Smooth muscle cell (in vitro differentiated cells): ENCODE data around the gene JPH4. TPM values are rescaled to one million over a fixed set of nuclear protein-coding genes. Genes with fewer than 3 reads are reported as not detected.
"Not testable (repeated sequence)": the region's sequence is repeated elsewhere in the genome, so short reads cannot be mapped to it uniquely, and the experiment has no call there.

Source experiments
- DNase-seq: peaks from one replicate; lab custom pipeline; 2025; ENCODE audit not compliant: unreplicated experiment; lab: John Stamatoyannopoulos, UW
- H2AFZ ChIP-seq: fragments of 200-600 bp; sonication (generic); 2 replicates; pipeline ENCODE4 v1.6.0; 2016; ENCODE audit warnings: antibody characterized with exemption, low read depth, mild to moderate bottlenecking
- H3F3A ChIP-seq: fragments of 200-600 bp; sonication (generic); 2 replicates; pipeline ENCODE4 v1.6.0; 2017; ENCODE audit warnings: antibody characterized with exemption, low read depth
- H3K27ac ChIP-seq: fragments of 200-600 bp; sonication (generic); 2 replicates; pipeline ENCODE4 v1.5.1; 2016; ENCODE audit warnings: low read depth, mild to moderate bottlenecking
- H3K27me3 ChIP-seq: fragments of 200-600 bp; sonication (generic); 2 replicates; pipeline ENCODE4 v1.6.1; 2016; ENCODE audit warnings: low read depth, mild to moderate bottlenecking
- H3K36me3 ChIP-seq: fragments of 200-600 bp; sonication (generic); 2 replicates; pipeline ENCODE4 v1.5.1; 2016; ENCODE audit warnings: low read depth
- H3K4me1 ChIP-seq: fragments of 200-600 bp; sonication (generic); 2 replicates; pipeline ENCODE4 v1.5.1; 2016; ENCODE audit warnings: low read depth
- H3K4me2 ChIP-seq: fragments of 200-600 bp; sonication (generic); 2 replicates; pipeline ENCODE4 v1.6.0; 2016; ENCODE audit warnings: mild to moderate bottlenecking
- H3K4me3 ChIP-seq: fragments of 200-600 bp; sonication (generic); 2 replicates; pipeline ENCODE4 v1.5.1; 2016; ENCODE audit warnings: mild to moderate bottlenecking
- H3K79me2 ChIP-seq: fragments of 200-600 bp; sonication (generic); 2 replicates; pipeline ENCODE4 v1.6.0; 2016; ENCODE audit warnings: low read depth, mild to moderate bottlenecking
- H3K9ac ChIP-seq: fragments of 200-600 bp; sonication (generic); 2 replicates; pipeline ENCODE4 v1.6.0; 2016; ENCODE audit warnings: low read depth
- H3K9me3 ChIP-seq: fragments of 200-600 bp; sonication (generic); replicated peaks from 2 replicates; pipeline ENCODE4 v1.5.1; 2016; ENCODE audit warnings: low read depth
- H4K20me1 ChIP-seq: fragments of 200-600 bp; sonication (generic); 2 replicates; pipeline ENCODE4 v1.6.0; 2016; ENCODE audit warnings: low read depth
- CTCF ChIP-seq: fragments of 200-600 bp; sonication (generic); IDR thresholded peaks from 2 replicates; pipeline ENCODE4 v1.5.1; 2017; ENCODE audit warnings: borderline replicate concordance, mild to moderate bottlenecking, antibody characterized with exemption; ENCODE audit not compliant: insufficient read depth, poor library complexity, severe bottlenecking
- WGBS: methylation state at CpG from one replicate; pipeline ENCODE4 v1.1.7; 2016; ENCODE audit warnings: low lambda C conversion rate; 5-methylcytosine and 5-hydroxymethylcytosine counted together
- polyA plus RNA-seq: library from polyadenylated mRNA; unstranded; fragments of >200 nt; fragmentation: Nextera tagmentation; extraction: Ambion mirVana; gene quantifications from 2 replicates; pipeline ENCODE4 v1.2.1, GENCODE V29; 2016
- total RNA-seq: library from RNA; depleted of rRNA; stranded (reverse); fragments of >200 nt; gene quantifications from 2 replicates; pipeline ENCODE4 v1.2.3, GENCODE V29; 2014

JPH4 gene
- total and polyA plus RNA-seq, 2 experiments from 2014 or later = 2.4 TPM; not detected in 1

GRCh38 chr14:23537351-23538049, 41.1 kb downstream of the JPH4 start:
- H3K79me2 ChIP-seq = no peaks in the 10 kb centered on the region
- H3K36me3 ChIP-seq = no peaks in the 10 kb centered on the region
- no peak overlapping the region for H3K27ac ChIP-seq
- 27% methylated on average over 13 of the region's 13 CpGs for WGBS
- no peaks in the 10 kb centered on the region for H3K27me3 ChIP-seq
- peaks cover 23% of the 10 kb centered on the region for H3K4me1 ChIP-seq
- peaks cover 18% of the 10 kb centered on the region for H3F3A ChIP-seq
- no peak for DNase-seq
- no peaks in the 10 kb centered on the region for H4K20me1 ChIP-seq
- TF ChIP-seq CTCF = no peak
- H3K9ac ChIP-seq = no peak overlapping the region
- peak overlapping the region; percentile 72 for H3K4me2 ChIP-seq
- H2AFZ ChIP-seq = no peak overlapping the region
- no peak overlapping the region for H3K4me3 ChIP-seq
- H3K9me3 ChIP-seq = no peaks in the 10 kb centered on the region

GRCh38 chr14:23536906-23537305, 41.7 kb downstream of the JPH4 start:
- not testable (repeated sequence) for H3K4me2 ChIP-seq, H3K27ac ChIP-seq, H3K9me3 ChIP-seq, H2AFZ ChIP-seq, DNase-seq, H3K9ac ChIP-seq, H3K36me3 ChIP-seq, H3K27me3 ChIP-seq, H4K20me1 ChIP-seq, H3K79me2 ChIP-seq, H3K4me3 ChIP-seq
- Histone ChIP-seq H3K4me1 (peaks cover 23% of the 10 kb centered on the region), H3F3A (peaks cover 18% of the 10 kb centered on the region)
- 90% methylated on average over 6 of the region's 6 CpGs for WGBS

- Histone ChIP-seq H3K4me1 (peaks cover 23% of the 10 kb centered on the region), H3K27me3 (no peaks in the 10 kb centered on the region), H2AFZ (no peak overlapping the region), H3K4me3 (no peak overlapping the region), H3K36me3 (no peaks in the 10 kb centered on the region), H3K9ac (no peak overlapping the region), H3K9me3 (no peaks in the 10 kb centered on the region), H4K20me1 (no peaks in the 10 kb centered on the region), H3F3A (peaks cover 18% of the 10 kb centered on the region), H3K79me2 (no peaks in the 10 kb centered on the region), H3K4me2 (no peak overlapping the region), H3K27ac (no peak overlapping the region)
- 95% methylated on average over 2 of the region's 2 CpGs for WGBS
- no peak for DNase-seq
- no peak for TF ChIP-seq CTCF
Measured at GRCh38 chr14:23536494-23536893, 42.1 kb downstream of the JPH4 start.

GRCh38 chr14:23535943-23536342, 42.6 kb downstream of the JPH4 start:
- Histone ChIP-seq H3K9ac (no peak overlapping the region), H2AFZ (no peak overlapping the region), H4K20me1 (no peaks in the 10 kb centered on the region), H3K4me3 (no peak overlapping the region), H3K27me3 (no peaks in the 10 kb centered on the region), H3F3A (peaks cover 18% of the 10 kb centered on the region), H3K79me2 (no peaks in the 10 kb centered on the region), H3K27ac (no peak overlapping the region), H3K36me3 (no peaks in the 10 kb centered on the region), H3K4me1 (peaks cover 23% of the 10 kb centered on the region), H3K4me2 (no peak overlapping the region), H3K9me3 (no peaks in the 10 kb centered on the region)
- no peak for DNase-seq
- 85% methylated on average over 4 of the region's 4 CpGs for WGBS
- TF ChIP-seq CTCF = no peak
